Glomerular visceral epithelial cell (primary cell): Measurements from ENCODE around the gene TATDN2.
"Not testable (repeated sequence)": the region's sequence is repeated elsewhere in the genome, so short reads cannot be mapped to it uniquely, and the experiment has no call there.

Experiments used
- DNase-seq: peaks from one replicate; pipeline ENCODE4 v3.0.0-alpha.2; 2016; ENCODE audit errors: extremely low spot score

Gene TATDN2

GRCh38 chr3:10268116-10268515 is 19.9 kb downstream of the TATDN2 start:
- DNase-seq = no peak

GRCh38 chr3:10268930-10269329 is 20.7 kb downstream of the TATDN2 start:
- no peak for DNase-seq

- DNase-seq = no peak
These were observed 21.2 kb downstream of the TATDN2 start for GRCh38 chr3:10269443-10269842.

- DNase-seq = not testable (repeated sequence)
These were observed 24.2 kb downstream of the TATDN2 start for GRCh38 chr3:10272476-10272875.

- DNase-seq = no peak
These were observed 24.7 kb downstream of the TATDN2 start for GRCh38 chr3:10272977-10273376.

- DNase-seq = no peak
These were observed 25.5 kb downstream of the TATDN2 start for GRCh38 chr3:10273702-10274305.

GRCh38 chr3:10274601-10275000 is 26.3 kb downstream of the TATDN2 start:
- DNase-seq = no peak

GRCh38 chr3:10277115-10277625 is 28.9 kb downstream of the TATDN2 start:
- no peak for DNase-seq

- no peak for DNase-seq
These were observed 30.2 kb downstream of the TATDN2 start for GRCh38 chr3:10278501-10278900.

- DNase-seq = no peak
These were observed 31.3 kb downstream of the TATDN2 start for GRCh38 chr3:10279384-10280176.

GRCh38 chr3:10280177-10280529 is 31.9 kb downstream of the TATDN2 start:
- DNase-seq = no peak

GRCh38 chr3:10280571-10280970 is 32.3 kb downstream of the TATDN2 start:
- no peak for DNase-seq

- no peak for DNase-seq
These were observed 33.7 kb downstream of the TATDN2 start for GRCh38 chr3:10281951-10282350.

GRCh38 chr3:10283638-10284037 is 35.4 kb downstream of the TATDN2 start:
- no peak for DNase-seq

- no peak for DNase-seq
These were observed 36.2 kb downstream of the TATDN2 start for GRCh38 chr3:10284496-10284895.

GRCh38 chr3:10285272-10286132 is 37.2 kb downstream of the TATDN2 start:
- DNase-seq = no peak

- no peak for DNase-seq
These were observed 37.9 kb downstream of the TATDN2 start for GRCh38 chr3:10286133-10286524.

- no peak for DNase-seq
These were observed 38.5 kb downstream of the TATDN2 start for GRCh38 chr3:10286596-10287295.

GRCh38 chr3:10287936-10288574 is 39.8 kb downstream of the TATDN2 start:
- DNase-seq = no peak

- no peak for DNase-seq
These were observed 40.3 kb downstream of the TATDN2 start for GRCh38 chr3:10288575-10288960.

GRCh38 chr3:10289077-10289476 is 40.8 kb downstream of the TATDN2 start:
- no peak for DNase-seq
